ENCODE measurements around the gene C16orf92.

DNA sequence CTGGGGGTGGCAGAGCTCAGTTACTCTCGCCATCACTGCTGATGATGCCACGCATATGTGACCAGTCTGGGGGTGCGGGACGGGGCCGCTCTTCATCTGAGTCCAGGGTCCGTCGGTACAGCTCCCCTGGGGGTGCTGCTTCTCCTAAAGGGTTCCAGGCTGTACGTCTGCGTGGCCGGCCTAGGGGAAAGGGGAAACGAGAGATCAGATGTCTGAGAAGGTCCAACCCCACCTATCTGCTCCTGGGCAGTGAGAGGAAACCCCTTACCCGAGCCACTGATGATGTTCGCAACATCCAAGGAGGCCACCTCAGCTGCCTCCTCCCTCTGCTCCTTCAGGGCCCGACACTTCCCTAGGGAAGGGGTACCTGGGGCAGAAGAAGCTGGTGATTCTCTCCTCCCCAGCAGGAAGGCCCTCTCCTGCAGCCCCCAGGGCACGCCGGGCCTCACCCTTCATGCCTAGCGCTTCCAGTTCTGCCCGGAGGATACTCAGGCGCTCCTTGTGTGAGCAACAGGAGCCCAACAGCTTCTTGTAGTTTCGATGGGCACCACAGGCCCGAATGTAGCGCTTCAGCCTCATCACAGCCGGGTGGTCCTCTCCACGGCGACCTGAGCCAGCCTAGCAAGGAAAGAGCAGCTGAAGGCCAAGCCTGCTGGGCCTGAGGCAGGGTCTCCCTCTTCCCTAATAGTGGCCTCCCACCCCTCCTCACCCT lies 29.7 kb upstream of the C16orf92 start:
- TF ChIP-seq CBFB (CRISPR knock-in tag; IDR thresholded peaks at IDR 0.05; ENCODE audit: low read depth) (no peak), ZNF317 (CRISPR knock-in tag; IDR thresholded peaks at IDR 0.05; ENCODE audit: borderline replicate concordance, low read depth) (no peak), TEAD4 (CRISPR knock-in tag; IDR thresholded peaks at IDR 0.05) (no peak), FOXK1 (CRISPR knock-in tag; IDR thresholded peaks at IDR 0.05) (no peak), ATF1 (CRISPR knock-in tag; IDR thresholded peaks at IDR 0.05) (no peak)
- TF ChIP-seq, protein P1, sequence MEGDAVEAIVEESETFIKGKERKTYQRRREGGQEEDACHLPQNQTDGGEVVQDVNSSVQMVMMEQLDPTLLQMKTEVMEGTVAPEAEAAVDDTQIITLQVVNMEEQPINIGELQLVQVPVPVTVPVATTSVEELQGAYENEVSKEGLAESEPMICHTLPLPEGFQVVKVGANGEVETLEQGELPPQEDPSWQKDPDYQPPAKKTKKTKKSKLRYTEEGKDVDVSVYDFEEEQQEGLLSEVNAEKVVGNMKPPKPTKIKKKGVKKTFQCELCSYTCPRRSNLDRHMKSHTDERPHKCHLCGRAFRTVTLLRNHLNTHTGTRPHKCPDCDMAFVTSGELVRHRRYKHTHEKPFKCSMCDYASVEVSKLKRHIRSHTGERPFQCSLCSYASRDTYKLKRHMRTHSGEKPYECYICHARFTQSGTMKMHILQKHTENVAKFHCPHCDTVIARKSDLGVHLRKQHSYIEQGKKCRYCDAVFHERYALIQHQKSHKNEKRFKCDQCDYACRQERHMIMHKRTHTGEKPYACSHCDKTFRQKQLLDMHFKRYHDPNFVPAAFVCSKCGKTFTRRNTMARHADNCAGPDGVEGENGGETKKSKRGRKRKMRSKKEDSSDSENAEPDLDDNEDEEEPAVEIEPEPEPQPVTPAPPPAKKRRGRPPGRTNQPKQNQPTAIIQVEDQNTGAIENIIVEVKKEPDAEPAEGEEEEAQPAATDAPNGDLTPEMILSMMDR (IDR thresholded peaks at IDR 0.05), result no peak
- TF ChIP-seq, protein P2, sequence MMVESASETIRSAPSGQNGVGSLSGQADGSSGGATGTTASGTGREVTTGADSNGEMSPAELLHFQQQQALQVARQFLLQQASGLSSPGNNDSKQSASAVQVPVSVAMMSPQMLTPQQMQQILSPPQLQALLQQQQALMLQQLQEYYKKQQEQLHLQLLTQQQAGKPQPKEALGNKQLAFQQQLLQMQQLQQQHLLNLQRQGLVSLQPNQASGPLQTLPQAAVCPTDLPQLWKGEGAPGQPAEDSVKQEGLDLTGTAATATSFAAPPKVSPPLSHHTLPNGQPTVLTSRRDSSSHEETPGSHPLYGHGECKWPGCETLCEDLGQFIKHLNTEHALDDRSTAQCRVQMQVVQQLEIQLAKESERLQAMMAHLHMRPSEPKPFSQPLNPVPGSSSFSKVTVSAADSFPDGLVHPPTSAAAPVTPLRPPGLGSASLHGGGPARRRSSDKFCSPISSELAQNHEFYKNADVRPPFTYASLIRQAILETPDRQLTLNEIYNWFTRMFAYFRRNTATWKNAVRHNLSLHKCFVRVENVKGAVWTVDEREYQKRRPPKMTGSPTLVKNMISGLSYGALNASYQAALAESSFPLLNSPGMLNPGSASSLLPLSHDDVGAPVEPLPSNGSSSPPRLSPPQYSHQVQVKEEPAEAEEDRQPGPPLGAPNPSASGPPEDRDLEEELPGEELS (CRISPR knock-in tag; IDR thresholded peaks at IDR 0.05), result no peak
- TF ChIP-seq, protein P3, sequence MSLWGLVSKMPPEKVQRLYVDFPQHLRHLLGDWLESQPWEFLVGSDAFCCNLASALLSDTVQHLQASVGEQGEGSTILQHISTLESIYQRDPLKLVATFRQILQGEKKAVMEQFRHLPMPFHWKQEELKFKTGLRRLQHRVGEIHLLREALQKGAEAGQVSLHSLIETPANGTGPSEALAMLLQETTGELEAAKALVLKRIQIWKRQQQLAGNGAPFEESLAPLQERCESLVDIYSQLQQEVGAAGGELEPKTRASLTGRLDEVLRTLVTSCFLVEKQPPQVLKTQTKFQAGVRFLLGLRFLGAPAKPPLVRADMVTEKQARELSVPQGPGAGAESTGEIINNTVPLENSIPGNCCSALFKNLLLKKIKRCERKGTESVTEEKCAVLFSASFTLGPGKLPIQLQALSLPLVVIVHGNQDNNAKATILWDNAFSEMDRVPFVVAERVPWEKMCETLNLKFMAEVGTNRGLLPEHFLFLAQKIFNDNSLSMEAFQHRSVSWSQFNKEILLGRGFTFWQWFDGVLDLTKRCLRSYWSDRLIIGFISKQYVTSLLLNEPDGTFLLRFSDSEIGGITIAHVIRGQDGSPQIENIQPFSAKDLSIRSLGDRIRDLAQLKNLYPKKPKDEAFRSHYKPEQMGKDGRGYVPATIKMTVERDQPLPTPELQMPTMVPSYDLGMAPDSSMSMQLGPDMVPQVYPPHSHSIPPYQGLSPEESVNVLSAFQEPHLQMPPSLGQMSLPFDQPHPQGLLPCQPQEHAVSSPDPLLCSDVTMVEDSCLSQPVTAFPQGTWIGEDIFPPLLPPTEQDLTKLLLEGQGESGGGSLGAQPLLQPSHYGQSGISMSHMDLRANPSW (CRISPR knock-in tag; conservative IDR thresholded peaks at IDR 0.05; ENCODE audit: low read depth), result no peak
- TF ChIP-seq, protein P4, sequence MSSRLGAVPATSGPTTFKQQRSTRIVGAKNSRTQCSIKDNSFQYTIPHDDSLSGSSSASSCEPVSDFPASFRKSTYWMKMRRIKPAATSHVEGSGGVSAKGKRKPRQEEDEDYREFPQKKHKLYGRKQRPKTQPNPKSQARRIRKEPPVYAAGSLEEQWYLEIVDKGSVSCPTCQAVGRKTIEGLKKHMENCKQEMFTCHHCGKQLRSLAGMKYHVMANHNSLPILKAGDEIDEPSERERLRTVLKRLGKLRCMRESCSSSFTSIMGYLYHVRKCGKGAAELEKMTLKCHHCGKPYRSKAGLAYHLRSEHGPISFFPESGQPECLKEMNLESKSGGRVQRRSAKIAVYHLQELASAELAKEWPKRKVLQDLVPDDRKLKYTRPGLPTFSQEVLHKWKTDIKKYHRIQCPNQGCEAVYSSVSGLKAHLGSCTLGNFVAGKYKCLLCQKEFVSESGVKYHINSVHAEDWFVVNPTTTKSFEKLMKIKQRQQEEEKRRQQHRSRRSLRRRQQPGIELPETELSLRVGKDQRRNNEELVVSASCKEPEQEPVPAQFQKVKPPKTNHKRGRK (CRISPR knock-in tag; IDR thresholded peaks at IDR 0.05; ENCODE audit: borderline replicate concordance), result no peak
- TF ChIP-seq, protein P5, sequence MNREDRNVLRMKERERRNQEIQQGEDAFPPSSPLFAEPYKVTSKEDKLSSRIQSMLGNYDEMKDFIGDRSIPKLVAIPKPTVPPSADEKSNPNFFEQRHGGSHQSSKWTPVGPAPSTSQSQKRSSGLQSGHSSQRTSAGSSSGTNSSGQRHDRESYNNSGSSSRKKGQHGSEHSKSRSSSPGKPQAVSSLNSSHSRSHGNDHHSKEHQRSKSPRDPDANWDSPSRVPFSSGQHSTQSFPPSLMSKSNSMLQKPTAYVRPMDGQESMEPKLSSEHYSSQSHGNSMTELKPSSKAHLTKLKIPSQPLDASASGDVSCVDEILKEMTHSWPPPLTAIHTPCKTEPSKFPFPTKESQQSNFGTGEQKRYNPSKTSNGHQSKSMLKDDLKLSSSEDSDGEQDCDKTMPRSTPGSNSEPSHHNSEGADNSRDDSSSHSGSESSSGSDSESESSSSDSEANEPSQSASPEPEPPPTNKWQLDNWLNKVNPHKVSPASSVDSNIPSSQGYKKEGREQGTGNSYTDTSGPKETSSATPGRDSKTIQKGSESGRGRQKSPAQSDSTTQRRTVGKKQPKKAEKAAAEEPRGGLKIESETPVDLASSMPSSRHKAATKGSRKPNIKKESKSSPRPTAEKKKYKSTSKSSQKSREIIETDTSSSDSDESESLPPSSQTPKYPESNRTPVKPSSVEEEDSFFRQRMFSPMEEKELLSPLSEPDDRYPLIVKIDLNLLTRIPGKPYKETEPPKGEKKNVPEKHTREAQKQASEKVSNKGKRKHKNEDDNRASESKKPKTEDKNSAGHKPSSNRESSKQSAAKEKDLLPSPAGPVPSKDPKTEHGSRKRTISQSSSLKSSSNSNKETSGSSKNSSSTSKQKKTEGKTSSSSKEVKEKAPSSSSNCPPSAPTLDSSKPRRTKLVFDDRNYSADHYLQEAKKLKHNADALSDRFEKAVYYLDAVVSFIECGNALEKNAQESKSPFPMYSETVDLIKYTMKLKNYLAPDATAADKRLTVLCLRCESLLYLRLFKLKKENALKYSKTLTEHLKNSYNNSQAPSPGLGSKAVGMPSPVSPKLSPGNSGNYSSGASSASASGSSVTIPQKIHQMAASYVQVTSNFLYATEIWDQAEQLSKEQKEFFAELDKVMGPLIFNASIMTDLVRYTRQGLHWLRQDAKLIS (CRISPR knock-in tag; IDR thresholded peaks at IDR 0.05; ENCODE audit: borderline replicate concordance), result no peak
